HCEC 1CT (cell line): ENCODE data around the gene CDK16.

Source experiments
- DNase-seq: peaks from one replicate; pipeline ENCODE4 v3.0.0-alpha.2; 2017

Gene CDK16

DNA sequence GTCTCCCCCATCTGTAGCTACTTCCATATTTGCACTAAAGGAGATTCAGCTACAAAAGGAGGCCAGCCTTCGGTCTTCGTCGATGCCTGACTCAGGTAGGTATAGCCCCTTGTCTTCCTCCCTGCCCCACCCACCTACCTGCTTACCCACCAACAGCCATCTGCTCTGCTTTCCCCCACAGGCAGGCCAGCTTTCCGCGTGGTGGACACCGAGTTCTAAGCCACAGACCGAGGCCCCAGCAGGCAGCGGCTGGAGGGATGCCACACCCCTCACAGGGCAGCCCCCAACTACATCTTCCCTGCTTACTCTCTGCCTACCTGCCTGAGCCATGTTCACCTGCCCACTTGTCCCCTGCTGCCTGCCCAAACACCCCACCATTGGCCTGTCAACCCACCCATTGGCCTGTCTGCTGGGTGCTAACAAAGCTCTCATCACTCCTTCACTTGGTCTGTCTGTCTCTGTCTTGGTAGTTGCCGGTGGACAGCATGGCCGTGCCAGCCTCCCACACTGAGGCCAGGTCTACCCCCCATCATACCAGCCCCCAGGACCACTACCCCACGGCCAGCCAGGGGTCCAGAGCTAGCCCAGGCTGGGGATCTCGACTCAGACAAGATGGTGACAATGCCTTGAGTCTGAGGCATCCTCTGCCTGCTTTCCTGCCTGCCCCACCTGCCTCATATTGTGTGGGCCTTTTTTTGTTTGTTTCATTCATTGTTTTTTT, 10.2 kb downstream of the CDK16 start:
- no peak for DNase-seq

DNA sequence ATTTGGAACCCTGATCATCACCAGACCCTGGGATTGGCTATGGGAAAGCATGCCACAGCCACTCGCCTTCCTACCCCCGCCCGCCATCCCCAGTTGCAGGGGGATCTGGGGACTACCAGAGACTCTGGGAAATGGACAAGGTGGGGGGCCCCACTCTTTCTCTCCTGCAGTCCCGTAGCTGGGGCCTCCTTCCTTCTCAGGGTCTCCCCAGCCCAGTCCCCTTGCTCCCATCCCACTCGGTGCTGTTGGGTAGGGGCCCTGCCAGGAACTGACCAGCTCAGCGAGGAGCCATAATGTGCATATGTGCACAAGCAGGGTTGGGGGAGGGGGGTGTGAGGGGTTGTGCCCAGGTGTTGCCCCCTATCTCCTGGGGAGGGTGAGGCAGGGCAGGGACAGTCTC, 10.9 kb downstream of the CDK16 start:
- no peak for DNase-seq

DNA sequence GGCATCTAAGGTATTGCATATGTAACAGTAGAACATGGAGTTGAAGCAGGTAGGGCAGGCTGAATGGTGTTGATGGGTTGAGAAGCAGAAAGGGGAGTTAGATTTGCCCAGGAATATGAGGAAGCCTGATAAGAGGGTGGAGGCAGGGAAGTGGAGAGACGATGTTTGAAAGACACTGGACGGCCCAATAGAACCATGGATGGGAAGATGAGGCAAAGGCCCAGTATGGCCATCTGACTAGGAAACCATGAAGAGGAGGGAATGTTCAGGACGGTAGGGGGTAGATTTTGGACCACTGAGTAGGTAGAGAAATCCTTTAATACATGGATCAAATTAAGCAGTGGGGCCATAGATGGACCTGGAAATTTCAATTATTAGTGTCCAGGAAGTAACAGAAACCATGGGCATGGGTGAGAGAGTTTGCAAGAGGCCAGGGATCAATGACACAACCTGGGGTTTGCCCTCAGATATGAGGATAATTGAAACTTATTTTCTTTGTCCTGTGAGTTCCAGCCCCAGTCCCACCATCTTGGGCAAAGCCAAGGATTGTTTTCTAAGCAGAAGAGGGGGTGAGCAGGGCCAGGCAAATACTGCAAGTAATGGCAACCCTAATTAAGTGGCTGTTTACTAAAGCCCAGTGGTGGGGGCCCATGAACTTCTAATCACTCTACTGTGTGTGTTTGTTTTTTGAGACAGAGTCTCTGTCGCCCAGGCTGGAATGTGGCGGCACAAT, 11.8 kb downstream of the CDK16 start:
- no peak for DNase-seq

DNA sequence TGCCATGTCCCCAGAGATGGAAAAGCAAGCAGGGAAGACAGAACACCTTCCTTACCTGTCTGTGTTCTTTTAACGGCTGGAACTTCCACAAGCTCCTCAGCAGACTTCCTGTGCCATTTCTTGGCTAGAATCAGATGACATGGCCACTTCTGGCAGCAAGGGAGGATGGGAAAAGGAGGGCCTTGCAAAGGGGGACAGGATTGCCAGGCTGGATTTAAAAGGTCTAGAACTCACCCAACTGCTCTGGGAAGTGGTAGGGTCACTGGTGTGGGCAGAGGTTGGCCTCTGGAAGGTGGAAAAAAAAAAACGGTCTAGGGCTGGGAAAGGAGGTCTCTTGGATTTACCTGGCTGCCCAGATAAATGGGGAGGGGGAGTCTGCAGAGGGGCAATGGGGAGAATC, 12.7 kb downstream of the CDK16 start:
- no peak for DNase-seq

DNA sequence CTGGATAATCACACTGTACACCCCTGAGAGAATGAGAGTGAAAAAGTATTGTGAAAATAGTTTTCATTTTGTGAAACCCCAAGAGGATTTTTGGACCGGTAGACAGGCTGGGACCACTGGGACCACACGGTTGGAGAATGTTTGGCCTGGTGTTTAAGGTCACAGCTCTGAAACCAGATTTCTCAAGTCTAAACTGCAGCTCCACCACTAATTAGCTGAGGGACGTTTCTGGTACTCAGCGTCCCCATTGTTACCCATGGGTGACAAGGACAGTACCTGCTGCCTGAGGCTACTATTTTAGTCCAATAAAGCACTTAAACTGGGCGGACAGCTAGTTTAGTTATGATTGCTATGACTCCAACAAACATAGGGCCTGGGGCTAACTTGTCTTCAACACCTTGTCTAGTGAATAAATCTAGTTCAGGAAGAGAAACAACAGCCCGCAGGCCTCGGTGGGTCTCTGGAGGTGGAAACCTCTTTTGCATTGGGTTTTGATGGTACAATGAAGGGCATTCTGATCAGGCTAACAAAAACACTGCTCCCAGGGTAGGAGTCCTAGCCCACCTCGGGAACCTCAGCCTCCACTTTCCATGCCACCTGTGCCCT, 13.8 kb downstream of the CDK16 start:
- no peak for DNase-seq

DNA sequence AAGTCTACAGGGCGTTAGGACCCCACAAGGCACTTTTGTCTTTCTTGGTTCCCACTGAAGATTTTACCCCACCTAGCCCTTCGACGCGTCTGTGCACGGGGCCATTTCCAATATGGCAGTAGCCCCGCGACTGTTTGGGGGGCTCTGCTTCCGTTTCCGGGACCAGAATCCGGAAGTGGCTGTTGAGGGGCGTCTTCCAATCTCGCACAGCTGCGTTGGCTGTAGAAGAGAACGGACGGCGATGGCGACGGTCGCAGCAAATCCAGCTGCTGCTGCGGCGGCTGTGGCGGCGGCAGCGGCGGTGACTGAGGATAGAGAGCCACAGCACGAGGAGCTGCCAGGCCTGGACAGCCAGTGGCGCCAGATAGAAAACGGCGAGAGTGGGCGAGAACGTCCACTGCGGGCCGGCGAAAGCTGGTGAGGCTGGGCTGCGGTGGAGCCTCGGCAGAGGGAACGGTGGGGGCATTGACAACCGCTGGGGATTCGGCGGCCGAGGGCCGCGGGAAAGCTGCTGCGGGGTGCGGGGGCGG, 14.4 kb downstream of the CDK16 start, which contains the start of gene USP11:
TSS of gene USP11 (plus strand) at position 207 of the 530 bp plus-strand sequence. CDS start at position 242, 35 bp downstream.
- peak; percentile 45 for DNase-seq

DNA sequence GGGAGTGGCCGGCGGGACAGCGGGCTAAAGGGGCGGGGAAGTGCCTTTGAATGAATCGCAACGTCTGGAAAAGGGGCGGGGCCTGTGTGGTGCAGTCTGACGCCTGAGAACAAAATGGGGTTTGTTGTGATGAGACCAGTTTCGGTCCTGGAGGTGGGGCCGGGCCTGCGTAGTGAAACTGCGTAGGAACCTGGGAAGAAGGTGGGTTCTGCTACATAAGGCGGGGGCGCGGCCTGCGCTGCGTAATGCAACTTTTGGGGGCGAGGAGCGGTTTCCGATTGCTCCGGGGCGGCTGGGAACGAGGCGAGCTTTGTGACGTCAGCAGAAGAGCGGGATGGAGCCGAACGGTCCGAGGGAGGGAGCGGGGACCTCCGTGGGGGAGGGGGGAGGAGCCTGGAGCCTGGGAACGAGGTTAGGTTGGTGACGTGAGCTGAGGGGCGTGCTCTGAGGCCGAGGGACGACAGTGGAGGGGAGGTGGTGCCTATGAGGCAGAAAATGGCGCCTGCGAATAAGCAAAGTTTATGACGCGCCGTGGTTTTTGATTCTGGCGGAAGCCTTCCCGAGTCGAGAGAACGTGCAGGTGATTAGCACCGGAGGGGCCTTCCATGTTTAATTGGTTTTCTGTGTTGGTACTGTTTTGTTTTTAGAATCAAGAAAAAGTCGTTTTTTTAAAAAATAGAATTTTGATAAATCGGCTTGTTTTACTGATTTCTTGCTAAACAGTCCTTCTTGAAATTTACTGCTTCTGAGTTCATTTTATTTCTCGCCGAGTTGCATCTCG, 15.0 kb downstream of the CDK16 start:
- DNase-seq, result peak; percentile 94

DNA sequence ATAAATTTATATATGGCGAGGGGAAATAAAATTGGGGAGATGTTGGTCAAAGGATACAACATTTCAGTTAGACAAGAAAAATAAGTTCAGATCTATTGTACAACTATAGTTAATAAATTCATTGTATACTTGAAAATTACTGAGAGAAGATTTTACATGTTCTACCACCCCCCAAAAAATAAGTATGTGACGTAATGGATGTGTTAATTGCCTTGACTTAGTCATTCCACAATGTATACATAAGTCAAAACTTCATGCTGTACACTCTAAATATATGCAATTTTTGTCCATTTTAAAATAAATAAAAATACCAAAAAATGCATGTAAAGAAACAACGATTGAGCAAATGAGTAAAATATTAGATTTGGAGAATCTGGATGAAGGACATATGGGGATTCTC, 16.1 kb downstream of the CDK16 start:
- DNase-seq, result peak; percentile 10

DNA sequence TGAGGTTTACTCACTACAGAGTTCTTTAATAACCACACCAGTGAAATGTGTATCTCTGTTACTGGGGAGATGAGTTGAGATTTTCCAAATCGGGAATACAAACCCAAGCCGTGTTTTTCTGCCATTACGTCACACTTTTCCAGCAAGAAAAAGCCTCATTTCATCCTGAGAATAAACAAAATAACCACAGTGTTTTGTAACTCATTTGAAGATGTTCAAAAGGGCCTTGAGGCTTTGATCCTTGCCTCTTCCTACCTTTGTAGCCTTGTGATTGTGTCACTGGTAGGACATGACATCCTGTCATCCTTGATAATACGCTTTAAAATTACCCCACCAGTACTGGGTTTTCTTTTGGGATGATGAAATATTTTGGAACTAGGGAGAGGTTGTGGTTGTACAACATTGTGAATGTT, 17.2 kb downstream of the CDK16 start:
- DNase-seq, result peak; percentile 18

DNA sequence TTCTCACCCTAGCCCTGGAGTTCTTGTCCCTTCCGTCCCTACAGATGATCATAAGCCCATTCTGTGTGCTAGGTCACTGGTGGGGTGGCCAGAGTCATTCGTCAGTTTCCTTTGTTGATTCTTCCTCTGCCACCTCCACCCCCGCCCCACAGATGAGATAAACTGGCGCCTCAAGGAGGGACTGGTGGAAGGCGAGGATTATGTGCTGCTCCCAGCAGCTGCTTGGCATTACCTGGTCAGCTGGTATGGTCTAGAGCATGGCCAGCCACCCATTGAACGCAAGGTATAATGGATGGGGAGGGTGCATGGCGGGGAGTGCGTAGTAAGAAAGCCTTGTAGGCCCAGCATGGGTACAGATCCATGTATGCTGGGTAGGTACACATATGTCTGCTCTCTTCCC, 20.7 kb downstream of the CDK16 start:
- no peak for DNase-seq

DNA sequence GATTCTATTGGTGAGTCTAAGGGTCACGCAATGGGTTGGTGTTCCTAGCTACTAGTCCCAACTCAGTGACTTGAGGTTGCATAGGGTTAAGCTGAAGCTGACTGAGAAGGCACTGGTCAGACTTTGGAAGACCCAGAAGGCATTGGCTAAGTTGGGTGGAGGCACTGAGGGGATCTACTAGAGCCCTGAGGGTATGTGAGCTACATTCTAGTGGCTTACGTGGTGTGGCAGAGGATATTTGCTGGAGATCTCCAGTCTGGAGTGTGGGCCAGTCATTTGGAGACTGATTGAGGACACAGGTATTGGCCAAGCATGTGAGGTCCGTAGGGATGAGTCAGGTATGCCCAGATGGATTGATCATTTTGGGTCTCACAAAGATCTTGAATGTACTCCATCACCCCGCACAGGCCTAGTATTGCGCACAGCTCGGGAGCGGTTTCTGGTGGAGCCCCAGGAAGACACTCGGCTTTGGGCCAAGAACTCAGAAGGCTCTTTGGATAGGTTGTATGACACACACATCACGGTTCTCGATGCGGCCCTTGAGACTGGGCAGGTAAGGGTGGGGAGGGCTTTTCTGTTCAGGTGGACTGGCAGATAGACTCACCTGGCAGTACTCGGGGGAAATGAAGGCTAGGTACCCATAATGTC, 21.5 kb downstream of the CDK16 start:
- no peak for DNase-seq

DNA sequence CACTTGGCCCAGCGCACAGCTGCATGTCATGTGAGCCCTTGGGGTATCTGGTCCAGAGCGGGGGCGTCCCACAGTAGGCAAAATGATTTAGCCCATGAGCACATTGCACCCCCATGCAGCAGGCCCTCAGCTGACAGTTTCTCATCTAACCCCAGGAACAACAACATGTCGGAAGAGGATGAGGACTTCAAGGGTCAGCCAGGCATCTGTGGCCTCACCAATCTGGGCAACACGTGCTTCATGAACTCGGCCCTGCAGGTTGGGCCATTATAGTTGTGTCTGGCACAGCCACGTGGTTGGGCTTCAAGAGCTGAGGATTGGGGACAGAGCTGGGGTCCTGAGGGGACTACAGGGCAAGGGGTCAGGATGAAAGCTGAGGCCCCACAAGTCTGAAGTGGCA, 22.1 kb downstream of the CDK16 start:
- DNase-seq, result no peak

DNA sequence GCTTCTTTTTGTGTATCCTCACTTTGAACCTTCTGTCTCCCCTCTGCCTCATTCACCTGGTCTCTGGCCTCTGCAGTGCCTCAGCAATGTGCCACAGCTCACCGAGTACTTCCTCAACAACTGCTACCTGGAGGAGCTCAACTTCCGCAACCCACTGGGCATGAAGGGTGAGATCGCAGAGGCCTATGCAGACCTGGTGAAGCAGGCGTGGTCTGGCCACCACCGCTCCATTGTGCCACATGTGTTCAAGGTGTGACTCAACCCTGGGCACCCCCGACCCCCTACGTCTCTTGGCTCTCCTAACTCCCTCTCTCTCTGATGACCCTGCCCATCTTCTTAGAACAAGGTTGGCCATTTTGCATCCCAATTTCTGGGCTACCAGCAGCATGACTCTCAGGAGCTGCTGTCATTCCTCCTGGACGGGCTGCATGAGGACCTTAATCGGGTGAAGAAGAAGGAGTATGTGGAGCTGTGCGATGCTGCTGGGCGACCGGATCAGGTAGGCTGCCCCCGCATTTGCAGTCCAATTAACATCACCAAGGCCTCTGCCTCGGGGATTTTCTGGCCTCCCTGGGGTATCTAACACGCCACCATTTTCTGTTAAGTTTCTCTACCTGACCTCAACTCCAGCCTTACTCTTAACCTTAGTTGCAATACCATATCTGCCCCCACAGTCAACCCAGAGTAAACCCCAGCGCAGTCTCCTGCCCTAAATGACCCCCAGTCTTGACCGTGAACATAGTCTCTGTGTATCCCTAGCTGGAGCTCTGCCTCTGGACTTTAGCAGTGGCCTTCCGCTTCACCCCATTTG, 22.9 kb downstream of the CDK16 start:
- no peak for DNase-seq

DNA sequence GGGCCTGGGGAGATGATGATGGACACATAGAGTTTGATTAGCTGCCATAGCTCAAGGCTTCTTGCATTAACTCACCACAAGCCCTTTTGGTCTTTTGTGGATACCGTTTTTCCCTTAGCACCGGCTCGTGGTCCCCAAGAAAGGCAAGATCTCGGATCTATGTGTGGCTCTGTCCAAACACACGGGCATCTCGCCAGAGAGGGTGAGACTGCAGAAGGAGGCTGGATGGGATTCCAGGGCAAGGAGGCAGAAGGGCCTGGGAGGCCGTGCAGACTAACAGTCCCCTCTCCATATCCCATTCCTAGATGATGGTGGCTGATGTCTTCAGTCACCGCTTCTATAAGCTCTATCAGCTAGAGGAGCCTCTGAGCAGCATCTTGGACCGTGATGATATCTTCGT, 23.8 kb downstream of the CDK16 start:
- no peak for DNase-seq

DNA sequence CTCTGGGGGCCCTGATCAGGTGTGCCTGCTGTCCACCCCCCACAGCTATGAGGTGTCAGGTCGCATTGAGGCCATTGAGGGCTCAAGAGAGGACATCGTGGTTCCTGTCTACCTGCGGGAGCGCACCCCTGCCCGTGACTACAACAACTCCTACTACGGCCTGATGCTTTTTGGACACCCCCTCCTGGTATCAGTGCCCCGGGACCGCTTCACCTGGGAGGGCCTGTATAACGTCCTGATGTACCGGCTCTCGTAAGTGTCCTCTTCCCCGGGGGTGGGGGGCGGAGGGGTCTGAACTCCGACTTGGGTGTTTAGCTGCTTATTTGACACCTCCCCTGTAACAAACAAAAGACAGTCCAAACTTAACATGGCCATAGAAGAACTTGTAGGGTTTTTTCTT, 24.9 kb downstream of the CDK16 start:
- no peak for DNase-seq

DNA sequence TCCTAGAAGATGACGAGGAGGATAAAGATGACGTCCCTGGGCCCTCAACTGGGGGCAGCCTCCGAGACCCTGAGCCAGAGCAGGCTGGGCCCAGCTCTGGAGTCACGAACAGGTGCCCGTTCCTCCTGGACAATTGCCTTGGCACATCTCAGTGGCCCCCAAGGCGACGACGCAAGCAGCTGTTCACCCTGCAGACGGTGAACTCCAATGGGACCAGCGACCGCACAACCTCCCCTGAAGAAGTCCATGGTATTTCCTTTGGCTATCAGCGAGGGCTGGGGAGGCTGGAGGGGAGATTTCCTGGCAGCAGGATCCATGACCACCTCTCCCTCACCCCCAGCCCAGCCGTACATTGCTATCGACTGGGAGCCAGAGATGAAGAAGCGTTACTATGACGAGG, 26.2 kb downstream of the CDK16 start:
- no peak for DNase-seq

DNA sequence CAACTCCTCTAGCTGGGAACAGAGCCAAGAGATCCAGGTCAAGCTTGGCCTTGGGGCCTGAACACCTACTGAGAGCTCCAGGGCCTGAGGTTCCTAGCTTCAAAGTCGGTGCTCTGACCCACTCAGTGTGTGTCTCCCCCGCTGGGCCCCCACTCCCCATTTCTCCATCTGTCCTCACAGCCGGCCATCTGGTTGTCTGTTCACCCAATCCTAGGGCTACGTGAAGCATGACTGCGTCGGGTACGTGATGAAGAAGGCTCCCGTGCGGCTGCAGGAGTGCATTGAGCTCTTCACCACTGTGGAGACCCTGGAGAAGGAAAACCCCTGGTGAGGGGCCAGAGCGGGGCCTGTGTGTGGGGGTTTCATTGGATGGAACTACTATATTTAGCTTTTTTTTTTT, 26.7 kb downstream of the CDK16 start:
- DNase-seq, result no peak

DNA sequence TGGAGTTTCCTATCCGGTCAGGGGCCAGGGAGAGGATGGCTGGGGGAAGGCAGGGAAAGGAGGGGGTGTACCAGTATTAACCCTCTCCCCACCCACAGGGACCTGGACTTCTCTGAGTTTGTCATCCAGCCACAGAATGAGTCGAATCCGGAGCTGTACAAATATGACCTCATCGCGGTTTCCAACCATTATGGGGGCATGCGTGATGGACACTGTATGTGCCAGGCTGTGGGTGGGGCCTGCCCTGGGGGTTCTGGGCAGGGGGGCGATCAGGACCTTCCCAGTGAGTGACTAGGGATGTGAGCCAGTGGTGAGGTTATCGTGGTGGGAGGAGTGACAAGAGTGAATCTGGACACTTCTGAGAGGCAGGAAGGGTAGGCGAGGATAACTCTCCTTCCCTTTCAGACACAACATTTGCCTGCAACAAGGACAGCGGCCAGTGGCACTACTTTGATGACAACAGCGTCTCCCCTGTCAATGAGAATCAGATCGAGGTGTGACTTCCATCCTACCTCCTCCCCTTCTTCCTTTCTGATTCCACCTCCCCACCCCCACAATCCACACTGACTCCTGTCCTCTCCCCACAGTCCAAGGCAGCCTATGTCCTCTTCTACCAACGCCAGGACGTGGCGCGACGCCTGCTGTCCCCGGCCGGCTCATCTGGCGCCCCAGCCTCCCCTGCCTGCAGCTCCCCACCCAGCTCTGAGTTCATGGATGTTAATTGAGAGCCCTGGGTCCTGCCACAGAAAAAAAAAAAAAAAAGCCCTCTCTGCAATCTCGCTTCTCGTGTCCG, 28.9 kb downstream of the CDK16 start:
- DNase-seq, result peak; percentile 16

DNA sequence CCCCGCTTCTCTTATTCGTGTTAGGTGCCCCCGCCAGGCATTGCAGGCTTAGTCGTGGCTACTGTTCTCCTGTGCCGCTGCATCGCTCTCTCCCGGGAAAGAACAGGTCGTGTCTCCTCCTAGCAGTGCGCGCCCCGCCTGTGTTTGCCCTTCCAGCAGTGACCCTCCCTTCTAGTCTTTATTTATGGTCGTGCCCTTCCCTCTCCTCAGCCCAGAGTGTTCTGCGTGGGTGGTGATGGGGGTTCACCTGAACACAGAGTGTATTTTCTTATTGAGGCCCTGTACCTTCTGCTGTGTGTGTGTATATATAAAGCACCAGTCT, 29.5 kb downstream of the CDK16 start:
- no peak for DNase-seq

DNA sequence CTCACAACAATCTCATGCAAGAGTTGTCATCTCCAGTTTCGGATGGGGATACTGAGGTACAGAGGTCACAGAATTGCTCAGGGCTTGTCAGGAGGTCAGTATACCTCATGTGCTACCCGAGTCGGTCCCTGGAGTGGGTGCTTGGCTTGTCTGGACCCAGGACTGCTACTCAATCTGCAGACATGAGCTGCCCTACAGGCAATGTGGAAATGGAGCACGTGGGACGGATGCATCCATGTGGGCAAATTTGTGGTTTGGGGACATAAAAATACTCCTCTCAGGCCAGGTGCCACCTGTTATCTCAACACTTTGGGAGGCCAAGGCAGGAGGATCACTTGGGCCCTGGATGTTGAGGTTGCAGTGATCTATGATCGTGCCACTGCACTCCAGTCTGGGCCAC, 30.1 kb downstream of the CDK16 start:
- no peak for DNase-seq

DNA sequence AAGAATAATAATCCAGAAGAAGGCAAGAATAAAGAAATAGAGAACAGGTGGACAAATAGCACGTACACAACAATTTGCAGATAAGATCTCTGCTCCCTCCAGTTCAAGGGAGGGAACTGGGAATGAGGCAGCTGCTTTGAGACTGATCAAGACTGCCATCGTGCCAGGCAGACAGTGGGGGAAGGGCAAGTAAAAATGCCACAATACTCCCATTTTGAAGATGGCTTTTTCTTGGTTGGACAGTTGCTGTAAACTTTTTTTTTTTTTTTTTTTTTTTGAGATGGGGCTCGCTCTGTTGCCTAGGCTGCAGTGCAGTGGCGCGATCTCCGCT, 31.5 kb downstream of the CDK16 start:
- no peak for DNase-seq
